NOMO-1 treated with DMSO at 0.1 percent for 48 hours (cell line): ENCODE results near the gene HFE.
"Not testable (repeated sequence)": the region's sequence is repeated elsewhere in the genome, so short reads cannot be mapped to it uniquely, and the experiment has no call there.

Experiments
- DNase-seq: peaks from one replicate; lab custom pipeline; 2025; ENCODE audit not compliant: unreplicated experiment; lab: John Stamatoyannopoulos, UW

The HFE gene

DNA sequence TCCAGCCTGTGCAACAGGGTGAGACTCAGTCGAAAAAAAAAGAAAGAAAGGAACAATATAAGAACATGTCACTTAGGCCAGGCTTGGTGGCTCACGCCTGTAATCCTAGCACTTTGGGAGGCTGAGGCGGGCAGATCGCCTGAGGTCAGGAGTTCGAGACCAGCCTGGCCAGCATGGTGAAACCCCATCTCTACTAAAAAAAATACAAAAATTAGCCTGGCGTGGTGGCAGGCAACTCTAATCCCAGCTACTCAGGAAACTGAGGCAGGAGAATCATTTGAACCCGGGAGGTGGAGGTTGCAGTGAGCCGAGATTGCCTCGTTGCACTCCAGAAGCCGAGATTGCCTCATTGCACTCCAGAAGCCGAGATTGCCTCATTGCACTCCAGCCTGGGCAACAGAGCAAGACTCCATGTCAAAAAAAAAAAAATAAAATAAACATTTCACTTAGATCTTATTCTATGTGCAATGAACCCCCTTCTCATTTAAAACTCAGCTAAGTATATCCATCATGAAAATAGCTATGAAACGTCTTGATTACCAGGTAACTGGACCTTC, 28.7 kb upstream of the HFE start:
- DNase-seq, result not testable (repeated sequence)

DNA sequence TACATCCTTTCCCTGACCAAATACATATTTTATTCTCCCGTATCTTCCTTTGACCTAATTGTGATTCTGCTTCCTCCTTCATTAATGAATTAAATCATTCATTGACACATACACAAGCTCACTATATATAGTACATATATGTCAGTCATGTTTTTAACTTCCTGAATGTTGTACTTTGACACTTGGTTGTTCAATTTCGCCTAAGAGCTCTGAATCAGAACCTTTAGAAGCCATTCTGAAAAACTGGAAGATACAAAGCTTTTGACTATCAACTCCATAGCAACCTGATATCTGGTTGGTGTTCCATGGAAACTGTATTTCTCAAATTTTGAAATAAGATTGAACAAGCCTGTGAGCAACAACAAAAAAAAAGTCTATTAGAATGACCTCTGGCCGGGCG, 27.3 kb upstream of the HFE start:
- peak; percentile 35 for DNase-seq

DNA sequence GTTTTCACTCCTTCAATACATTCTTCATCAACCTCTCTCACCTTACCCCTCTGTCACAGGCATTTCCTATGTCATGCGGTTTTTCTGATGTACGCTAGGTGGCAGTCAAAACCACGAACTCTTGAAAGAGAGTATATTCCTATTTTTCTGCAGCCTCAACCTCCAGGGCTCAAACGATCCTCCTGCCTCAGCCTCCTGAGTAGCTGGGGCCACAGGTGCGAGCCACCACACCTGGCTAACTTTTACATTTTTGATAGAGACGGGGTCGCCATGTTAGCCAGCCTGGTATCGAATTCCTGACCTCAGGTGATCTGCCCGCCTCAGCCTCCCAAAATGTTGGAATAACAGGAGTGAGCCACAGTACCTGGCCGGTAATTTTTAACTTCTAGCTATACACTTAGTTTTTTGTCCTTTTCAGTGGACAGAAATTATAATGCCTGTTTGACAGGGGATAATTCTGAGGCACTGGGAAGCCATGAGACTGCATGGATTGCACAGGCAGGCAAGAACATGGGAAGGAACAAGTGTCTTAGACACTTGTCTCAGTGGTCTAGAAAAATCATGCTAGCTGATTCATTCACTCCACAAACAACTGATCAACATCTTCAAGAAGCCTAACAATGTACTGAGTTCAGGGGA, 22.5 kb upstream of the HFE start:
- peak; percentile 70 for DNase-seq

DNA sequence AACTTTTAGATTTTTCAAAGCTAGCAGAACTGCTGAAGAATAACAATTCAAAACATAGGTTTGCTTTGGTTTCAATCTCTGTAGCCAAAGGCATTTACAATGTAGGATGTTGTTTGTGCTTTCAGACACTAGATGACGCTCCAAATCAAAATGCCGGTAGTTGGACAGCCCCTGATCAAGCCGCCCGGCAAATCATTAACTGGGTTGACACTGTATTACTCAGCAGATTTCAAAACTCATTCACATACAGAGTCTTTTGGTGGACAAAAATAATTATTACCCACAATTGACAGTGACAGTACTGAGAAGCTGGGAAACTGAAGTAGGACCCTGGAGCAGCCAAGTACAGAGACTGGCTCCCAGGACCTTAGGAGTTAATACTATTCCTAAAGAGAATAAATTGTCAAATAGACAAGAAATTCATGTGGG, 21.3 kb upstream of the HFE start:
- peak; percentile 92 for DNase-seq

DNA sequence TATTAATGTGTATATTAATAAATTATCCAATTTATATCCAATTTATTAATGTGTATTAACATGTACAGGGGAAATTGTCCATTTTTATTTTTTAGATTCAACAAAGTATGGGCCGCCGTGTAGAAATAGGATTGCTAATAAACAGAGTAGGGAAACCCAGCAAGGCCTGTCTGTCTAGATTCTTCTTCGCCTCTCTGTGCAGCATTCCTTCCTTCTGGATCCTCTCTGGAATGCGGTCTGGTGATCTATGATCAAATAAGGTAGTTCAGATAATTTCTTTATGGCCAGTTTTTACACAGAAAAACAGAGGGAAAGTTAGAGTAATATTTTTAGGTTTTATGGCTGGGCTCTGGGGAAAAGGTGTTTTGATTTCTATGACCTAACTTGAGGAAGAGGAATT, 19.9 kb upstream of the HFE start:
- no peak for DNase-seq

DNA sequence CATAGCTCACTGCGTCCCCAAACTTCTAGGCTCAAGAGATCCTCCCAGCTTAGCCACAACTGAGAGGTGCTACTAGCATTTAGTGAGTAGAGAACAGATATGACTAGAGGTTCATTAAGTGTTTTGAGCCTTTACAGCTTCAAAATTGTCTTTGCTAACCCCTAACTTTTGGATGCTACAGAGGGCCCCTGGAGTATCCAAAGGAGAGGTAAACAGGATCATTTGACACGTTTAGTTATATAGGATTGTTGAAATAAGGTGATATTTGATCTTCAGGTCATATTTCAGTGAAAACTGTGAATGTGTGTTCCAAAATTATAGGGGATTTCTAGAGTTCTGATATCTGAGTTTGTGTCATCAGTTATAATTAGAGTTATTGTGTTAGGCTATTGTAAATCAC, 19.2 kb upstream of the HFE start:
- no peak for DNase-seq

DNA sequence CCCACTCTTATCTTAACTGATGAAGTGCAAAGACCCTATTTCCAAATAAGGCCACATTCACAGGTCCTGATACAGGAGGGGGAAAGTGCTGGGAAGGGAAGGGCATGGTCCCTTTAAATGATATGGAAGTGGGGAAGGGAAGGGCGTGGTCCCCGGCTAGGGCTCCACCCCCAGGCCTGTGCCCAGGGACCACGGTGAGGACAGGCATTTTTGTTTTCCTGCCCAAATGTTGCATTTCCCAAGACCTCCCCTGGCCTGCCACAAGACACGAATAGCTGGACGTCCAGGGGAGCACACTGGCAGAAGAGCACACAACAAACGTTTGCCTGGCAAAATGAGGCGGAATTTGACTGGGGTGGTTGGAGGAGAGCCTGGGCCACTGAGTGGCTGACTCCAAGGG, 16.1 kb upstream of the HFE start:
- no peak for DNase-seq

DNA sequence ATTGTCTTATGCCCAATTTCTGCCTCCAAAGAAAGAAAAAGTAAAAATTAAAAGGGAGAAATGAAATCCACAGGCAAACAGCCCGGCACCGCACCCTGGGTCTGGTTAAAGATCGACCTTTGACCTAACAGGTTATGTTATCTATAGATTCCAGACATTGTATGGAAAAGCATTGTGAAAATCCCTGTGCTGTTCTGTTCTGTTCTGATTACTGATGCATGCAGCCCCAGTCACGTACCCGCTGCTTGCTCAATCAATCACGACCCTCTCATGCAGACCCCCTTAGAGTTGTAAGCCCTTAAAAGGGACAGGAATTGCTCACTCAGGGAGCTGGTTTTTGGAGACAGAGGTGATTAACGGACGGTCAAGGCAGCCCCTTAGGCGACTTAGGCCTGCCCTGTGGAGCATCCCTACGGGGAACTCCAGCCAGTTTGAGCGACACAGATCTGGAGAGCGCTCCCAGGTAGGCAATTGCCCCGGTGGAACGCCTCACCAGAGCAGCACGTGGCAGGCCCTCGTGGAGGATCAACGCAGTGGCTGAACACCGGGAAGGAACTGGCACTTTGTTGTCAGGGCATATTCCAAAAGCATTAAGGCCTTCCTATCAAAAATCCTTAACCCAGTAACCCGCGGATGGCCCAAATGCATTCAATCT, 12.0 kb upstream of the HFE start:
- DNase-seq, result no peak

DNA sequence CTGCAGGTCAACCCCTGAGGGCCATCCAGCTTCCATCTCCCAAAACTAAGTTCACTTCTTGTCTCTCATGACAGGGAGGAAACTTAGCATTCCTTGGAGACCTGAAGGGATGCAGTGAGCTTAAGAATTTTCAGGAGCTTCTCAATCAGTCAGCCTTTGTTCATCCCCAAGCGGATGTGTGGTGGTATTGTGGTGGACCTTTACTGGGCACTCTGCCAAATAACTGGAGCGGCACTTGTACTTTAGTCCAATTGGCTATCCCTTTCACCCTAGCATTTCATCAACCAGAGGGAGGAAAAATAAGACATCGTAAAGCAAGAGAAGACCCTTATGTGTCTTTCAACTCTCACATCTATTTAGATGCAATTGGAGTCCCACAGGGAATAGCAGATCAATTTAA, 9.2 kb upstream of the HFE start:
- DNase-seq, result not testable (repeated sequence)

DNA sequence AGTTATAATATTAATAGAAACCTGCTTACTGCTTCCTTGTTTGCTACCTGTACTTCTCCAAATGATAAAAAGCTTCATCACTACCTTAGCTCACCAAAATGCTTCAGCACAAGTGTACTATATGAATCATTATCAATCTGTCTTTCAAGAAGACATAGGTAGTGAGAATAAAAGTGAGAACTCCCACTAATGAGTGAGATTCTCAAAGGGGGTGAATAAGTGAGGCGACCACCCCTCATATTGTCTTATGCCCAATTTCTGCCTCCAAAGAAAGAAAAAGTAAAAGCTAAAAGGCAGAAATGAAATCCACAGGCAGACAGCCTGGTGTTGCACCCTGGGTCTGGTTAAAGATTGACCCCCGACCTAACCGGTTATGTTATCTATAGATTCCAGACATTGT, 6.1 kb upstream of the HFE start:
- not testable (repeated sequence) for DNase-seq

DNA sequence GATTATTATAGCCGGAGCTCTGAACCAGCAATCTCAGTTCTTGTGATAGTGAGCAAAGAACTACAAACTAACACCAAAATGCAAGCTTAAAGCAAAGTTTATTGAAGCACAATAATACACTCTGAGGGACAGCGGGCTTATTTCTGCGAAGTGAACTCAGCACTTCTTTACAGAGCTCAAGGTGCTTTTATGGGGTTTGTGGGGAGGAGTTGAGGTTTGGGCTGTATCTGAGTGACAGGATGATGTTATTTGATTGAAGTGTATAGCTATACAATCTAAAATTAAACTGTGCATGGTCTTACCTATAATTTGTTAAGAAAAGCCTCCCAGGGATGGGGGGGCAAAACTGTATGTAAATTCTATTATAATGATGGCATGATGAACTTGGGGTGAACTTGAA, 1.0 kb upstream of the HFE start:
- no peak for DNase-seq

DNA sequence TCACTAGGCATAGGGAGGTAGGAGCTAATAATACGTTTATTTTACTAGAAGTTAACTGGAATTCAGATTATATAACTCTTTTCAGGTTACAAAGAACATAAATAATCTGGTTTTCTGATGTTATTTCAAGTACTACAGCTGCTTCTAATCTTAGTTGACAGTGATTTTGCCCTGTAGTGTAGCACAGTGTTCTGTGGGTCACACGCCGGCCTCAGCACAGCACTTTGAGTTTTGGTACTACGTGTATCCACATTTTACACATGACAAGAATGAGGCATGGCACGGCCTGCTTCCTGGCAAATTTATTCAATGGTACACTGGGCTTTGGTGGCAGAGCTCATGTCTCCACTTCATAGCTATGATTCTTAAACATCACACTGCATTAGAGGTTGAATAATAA, 1.1 kb downstream of the HFE start:
- DNase-seq, result no peak

DNA sequence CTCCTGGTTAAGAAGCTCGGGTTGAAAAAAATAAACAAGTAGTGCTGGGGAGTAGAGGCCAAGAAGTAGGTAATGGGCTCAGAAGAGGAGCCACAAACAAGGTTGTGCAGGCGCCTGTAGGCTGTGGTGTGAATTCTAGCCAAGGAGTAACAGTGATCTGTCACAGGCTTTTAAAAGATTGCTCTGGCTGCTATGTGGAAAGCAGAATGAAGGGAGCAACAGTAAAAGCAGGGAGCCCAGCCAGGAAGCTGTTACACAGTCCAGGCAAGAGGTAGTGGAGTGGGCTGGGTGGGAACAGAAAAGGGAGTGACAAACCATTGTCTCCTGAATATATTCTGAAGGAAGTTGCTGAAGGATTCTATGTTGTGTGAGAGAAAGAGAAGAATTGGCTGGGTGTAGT, 2.0 kb downstream of the HFE start:
- no peak for DNase-seq

DNA sequence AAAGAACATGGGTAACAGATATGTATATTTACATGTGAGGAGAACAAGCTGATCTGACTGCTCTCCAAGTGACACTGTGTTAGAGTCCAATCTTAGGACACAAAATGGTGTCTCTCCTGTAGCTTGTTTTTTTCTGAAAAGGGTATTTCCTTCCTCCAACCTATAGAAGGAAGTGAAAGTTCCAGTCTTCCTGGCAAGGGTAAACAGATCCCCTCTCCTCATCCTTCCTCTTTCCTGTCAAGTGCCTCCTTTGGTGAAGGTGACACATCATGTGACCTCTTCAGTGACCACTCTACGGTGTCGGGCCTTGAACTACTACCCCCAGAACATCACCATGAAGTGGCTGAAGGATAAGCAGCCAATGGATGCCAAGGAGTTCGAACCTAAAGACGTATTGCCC, 5.2 kb downstream of the HFE start:
- peak; percentile 55 for DNase-seq

DNA sequence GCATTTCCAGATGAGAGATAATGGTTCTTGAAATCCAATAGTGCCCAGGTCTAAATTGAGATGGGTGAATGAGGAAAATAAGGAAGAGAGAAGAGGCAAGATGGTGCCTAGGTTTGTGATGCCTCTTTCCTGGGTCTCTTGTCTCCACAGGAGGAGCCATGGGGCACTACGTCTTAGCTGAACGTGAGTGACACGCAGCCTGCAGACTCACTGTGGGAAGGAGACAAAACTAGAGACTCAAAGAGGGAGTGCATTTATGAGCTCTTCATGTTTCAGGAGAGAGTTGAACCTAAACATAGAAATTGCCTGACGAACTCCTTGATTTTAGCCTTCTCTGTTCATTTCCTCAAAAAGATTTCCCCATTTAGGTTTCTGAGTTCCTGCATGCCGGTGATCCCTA, 6.8 kb downstream of the HFE start:
- no peak for DNase-seq

DNA sequence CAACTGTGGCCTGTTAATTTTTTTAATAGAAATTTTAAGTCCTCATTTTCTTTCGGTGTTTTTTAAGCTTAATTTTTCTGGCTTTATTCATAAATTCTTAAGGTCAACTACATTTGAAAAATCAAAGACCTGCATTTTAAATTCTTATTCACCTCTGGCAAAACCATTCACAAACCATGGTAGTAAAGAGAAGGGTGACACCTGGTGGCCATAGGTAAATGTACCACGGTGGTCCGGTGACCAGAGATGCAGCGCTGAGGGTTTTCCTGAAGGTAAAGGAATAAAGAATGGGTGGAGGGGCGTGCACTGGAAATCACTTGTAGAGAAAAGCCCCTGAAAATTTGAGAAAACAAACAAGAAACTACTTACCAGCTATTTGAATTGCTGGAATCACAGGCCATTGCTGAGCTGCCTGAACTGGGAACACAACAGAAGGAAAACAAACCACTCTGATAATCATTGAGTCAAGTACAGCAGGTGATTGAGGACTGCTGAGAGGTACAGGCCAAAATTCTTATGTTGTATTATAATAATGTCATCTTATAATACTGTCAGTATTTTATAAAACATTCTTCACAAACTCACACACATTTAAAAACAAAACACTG, 10.1 kb downstream of the HFE start:
- peak; percentile 51 for DNase-seq

DNA sequence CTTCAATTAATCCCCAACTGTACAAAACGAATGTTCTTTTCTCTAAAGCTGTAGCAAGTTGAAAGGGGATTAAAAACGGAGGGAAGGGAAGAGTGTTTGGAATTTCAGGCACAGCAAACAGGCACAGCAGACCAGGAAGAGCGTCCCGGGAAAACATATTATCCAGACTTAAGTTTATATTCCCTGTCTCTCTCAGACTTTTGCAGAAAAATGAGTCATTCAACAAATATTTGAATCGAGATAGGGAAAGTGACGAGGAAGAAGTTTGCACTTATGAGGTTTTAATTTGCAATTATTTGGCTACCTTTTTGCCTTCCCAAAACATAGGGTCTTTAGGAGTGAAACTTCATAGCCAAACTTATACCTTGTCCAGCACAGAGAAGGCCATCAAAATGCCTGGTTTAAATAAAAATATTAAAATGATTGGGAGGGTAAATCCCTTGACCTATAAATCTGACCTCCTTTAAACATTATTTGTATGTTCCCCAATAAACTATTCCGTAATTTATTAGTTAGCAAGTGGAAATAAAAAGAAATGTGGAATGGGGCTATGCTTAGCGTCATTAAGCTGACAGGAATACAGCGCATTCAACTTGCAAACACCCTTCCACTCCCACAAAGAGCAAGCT, 16.0 kb downstream of the HFE start:
- no peak for DNase-seq

DNA sequence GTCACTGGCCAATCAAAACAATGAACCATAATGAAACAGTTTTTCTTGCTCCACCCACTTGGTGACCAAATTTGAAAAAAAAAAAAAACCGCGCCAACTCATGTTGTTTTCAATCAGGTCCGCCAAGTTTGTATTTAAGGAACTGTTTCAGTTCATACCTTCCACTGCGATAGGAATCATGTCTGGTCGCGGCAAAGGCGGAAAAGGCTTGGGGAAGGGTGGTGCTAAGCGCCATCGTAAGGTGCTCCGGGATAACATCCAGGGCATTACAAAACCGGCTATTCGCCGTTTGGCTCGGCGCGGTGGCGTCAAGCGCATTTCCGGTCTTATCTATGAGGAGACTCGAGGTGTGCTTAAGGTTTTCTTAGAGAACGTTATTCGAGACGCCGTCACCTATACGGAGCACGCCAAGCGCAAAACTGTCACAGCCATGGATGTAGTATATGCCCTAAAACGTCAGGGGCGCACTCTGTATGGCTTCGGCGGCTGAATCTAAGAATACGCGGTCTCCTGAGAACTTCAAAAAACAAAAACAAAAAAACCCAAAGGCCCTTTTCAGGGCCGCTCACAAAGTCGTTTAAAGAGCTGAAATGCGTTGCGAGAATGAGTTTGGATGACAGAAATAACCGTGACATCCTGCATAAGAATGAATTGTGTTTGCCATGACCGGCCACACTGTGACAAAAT, 16.7 kb downstream of the HFE start:
- DNase-seq, result peak; percentile 96

DNA sequence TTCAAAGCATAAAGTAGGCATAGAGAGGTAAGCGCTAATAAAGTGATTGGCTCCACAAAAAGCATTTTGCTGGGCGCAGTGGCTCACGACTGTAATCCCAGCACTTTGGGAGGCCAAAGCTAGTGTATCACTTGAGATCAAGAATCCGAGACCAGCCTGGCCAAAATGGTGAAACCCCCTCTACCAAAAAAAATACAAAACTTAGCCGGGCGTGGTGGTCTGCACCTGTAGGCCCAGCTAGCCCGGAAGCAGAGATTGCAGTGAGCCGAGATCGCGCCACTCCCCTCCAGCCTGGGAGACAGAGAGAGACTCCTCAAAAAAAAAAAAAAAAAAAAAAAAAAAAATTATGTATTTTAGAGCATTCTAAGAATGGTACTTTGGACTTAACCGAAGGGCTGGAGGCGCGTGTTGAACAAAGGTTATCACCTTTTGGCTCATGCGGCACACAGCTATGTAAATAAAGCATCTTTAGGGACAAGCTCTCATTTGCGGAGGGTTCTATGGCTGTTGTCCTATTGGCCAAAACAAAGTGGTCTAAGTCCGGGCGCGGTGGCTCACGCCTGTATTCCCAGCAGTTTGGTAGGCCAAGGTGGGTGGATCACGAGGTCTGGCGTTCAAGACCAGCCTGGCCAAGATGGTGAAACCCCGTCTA, 17.4 kb downstream of the HFE start:
- DNase-seq, result no peak

DNA sequence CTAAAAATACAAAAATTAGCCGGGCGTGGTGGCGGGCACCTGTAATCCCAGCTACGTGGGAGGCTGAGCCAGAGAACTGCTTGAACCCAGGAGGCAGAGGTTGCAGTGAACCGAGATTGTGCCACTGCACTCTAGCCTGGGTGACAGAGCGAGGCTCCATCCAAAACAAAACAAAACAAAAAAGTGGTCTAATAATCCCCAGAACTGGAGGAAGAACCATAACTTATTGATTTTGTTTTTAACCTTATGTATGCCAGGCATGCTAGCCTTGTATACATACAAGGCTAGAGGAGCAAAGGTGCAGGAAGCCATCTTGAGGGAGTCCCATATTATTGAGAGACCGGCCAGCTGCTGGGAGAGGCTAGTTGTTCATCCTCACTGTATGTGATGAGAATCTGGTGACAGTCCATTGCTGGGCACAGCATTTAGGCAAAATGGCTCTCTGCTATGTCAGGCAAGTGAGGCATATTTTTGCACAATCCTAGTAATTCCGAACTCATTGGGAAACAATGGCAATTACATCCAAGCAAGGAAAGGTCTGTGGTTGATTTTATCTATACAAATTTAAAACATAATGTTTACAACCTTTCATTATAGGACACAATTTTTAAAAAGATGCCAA, 18.0 kb downstream of the HFE start:
- no peak for DNase-seq
